HG02610 (cell line): ENCODE measurements around the gene SRRM4.
"Not testable (repeated sequence)": the region's sequence is repeated elsewhere in the genome, so short reads cannot be mapped to it uniquely, and the experiment has no call there.

Source experiments
- ATAC-seq: cut with Tn5 transposase; IDR thresholded peaks from one replicate; pipeline ENCODE4 v1.9.1; 2021; ENCODE audit warnings: mild to moderate bottlenecking, moderate library complexity; ENCODE audit not compliant: unreplicated experiment

SRRM4 gene

GRCh38 chr12:118981285-118982211, at the start of gene SRRM4:
Gene SRRM4, plus strand, starts transcription at chr12:118981541. Its CDS starts 342 bp downstream, at chr12:118981883.
- ATAC-seq, result no peak

- ATAC-seq, result no peak
Measured at GRCh38 chr12:118946256-118946655, 35.1 kb upstream of the SRRM4 start.

GRCh38 chr12:118958520-118958919, 22.8 kb upstream of the SRRM4 start:
- ATAC-seq, result no peak

- no peak for ATAC-seq
Measured at GRCh38 chr12:118959348-118959747, 22.0 kb upstream of the SRRM4 start.

- no peak for ATAC-seq
Measured at GRCh38 chr12:118959985-118960560, 21.3 kb upstream of the SRRM4 start.

GRCh38 chr12:118960865-118961264, 20.5 kb upstream of the SRRM4 start:
- ATAC-seq, result no peak

- no peak for ATAC-seq
Measured at GRCh38 chr12:118964988-118965387, 16.4 kb upstream of the SRRM4 start.

GRCh38 chr12:118970856-118971255, 10.5 kb upstream of the SRRM4 start:
- ATAC-seq, result no peak

GRCh38 chr12:118972982-118973381, 8.4 kb upstream of the SRRM4 start:
- ATAC-seq, result no peak

GRCh38 chr12:118979763-118980406, 1.5 kb upstream of the SRRM4 start:
- peak; percentile 49 for ATAC-seq

- ATAC-seq, result no peak
Measured at GRCh38 chr12:118980407-118981014, 830 bp upstream of the SRRM4 start.

- no peak for ATAC-seq
Measured at GRCh38 chr12:118982302-118982701, 961 bp downstream of the SRRM4 start.

GRCh38 chr12:118982984-118983761, 1.8 kb downstream of the SRRM4 start:
- ATAC-seq, result no peak

- ATAC-seq, result no peak
Measured at GRCh38 chr12:118984161-118984943, 3.0 kb downstream of the SRRM4 start.

GRCh38 chr12:118986050-118986449, 4.7 kb downstream of the SRRM4 start:
- ATAC-seq, result no peak

GRCh38 chr12:118999107-118999506, 17.8 kb downstream of the SRRM4 start:
- ATAC-seq, result no peak

- ATAC-seq, result no peak
Measured at GRCh38 chr12:119005085-119005484, 23.7 kb downstream of the SRRM4 start.

- no peak for ATAC-seq
Measured at GRCh38 chr12:119005913-119006312, 24.6 kb downstream of the SRRM4 start.

- no peak for ATAC-seq
Measured at GRCh38 chr12:119006746-119007145, 25.4 kb downstream of the SRRM4 start.

GRCh38 chr12:119008273-119008672, 26.9 kb downstream of the SRRM4 start:
- ATAC-seq, result not testable (repeated sequence)
